Right lobe of liver (tissue), 4 donors: ENCODE results near the gene TMEM154.

Source experiments
- CTCF ChIP-seq, 4 donors: fragments of 200-600 bp in 3 of 4; fragments of 450-650 bp in 1 of 4; IDR thresholded peaks; one replicate each; pipeline versions ENCODE4 v1.5.1 to v1.8.0; 2016 to 2022; ENCODE audit warnings: antibody characterized with exemption in 4 of 4, mild to moderate bottlenecking in 2 of 4
- POLR2A ChIP-seq: fragments of 450-650 bp; IDR thresholded peaks from one replicate; pipeline ENCODE4 v1.6.1; 2017; ENCODE audit warnings: antibody characterized with exemption, mild to moderate bottlenecking
- donor health status: DM: no; HTN: no; CAD: no.
- donor health status: DM: no; HTN: no; CAD: no.
- donor health status: DM: no; HTN: yes; CAD: no.

- TF ChIP-seq CTCF (IDR thresholded peaks at IDR 0.05) (no peak), POLR2A (no peak)
These were observed 3.5 kb downstream of the TMEM154 start for GRCh38 chr4:152676052-152676854.
